Gastrocnemius medialis (tissue), 4 donors: ENCODE data around the gene UNC5A.

Experiments used
- POLR2A ChIP-seq, 2 donors: fragments of 450-650 bp; IDR thresholded peaks; one replicate each; pipeline ENCODE4 v1.6.1; 2017; ENCODE audit warnings: antibody characterized with exemption in 2 of 2, mild to moderate bottlenecking in 2 of 2, moderate library complexity in 2 of 2
- TF ChIP-seq, protein P1 (sequence below), 5 experiments: fragments of 450-650 bp in 3 of 5; fragments of 200-600 bp in 2 of 5; sonication (generic) in 2 of 5; IDR thresholded peaks in 4 of 5; conservative IDR thresholded peaks in 1 of 5; 1 replicate in 4 of 5; 2 replicates in 1 of 5; pipeline ENCODE4 v1.5.1; 2016 to 2019; ENCODE audit warnings: antibody characterized with exemption in 5 of 5, mild to moderate bottlenecking in 3 of 5, moderate library complexity in 3 of 5

DNA sequence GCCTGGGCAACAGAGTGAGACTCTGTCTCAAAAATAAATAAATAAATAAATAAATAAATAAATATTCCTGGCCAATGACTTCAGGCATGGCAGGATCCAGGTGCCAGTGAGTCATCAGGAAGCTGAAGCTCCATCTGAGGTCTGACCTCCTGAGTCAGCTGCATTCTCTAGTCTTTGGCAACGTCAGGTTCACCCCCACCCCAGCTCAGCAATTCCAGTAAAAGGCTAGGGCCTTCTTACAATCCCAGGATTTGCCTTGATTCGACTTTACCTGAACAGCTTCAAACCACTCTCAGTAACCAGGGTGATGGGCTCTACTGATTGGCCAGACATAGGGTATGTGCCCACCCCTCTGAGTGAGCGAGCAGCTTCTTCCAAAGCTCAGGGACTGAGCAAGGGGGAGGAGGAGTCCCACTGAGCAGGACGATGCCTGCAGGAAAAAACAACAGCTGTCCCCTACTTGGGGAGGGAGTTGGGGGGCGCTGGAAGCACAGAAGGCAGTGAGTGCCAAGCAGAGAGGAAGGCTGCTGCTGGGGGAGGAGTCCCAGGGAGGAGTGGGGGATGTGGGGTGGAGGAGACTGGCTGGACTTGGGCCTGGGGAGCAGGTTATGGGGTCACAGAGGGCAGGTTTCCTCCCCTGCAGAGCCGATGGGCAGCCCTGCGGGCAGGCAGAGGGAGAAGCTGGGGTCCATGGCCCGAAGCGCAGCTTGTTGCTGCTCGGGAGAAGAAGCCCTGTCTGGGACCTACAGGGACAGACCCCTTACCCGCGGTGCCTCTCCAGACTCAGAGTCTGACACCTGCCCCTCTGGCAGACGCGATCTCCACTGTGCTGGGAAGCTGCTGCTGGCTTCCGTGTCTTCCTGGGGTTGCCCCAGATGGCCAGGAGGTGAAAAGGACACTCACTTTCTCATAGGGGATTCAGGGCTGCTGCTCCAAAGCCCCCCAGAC lies 25.9 kb upstream of the UNC5A start:
- TF ChIP-seq, protein P1, sequence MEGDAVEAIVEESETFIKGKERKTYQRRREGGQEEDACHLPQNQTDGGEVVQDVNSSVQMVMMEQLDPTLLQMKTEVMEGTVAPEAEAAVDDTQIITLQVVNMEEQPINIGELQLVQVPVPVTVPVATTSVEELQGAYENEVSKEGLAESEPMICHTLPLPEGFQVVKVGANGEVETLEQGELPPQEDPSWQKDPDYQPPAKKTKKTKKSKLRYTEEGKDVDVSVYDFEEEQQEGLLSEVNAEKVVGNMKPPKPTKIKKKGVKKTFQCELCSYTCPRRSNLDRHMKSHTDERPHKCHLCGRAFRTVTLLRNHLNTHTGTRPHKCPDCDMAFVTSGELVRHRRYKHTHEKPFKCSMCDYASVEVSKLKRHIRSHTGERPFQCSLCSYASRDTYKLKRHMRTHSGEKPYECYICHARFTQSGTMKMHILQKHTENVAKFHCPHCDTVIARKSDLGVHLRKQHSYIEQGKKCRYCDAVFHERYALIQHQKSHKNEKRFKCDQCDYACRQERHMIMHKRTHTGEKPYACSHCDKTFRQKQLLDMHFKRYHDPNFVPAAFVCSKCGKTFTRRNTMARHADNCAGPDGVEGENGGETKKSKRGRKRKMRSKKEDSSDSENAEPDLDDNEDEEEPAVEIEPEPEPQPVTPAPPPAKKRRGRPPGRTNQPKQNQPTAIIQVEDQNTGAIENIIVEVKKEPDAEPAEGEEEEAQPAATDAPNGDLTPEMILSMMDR (IDR thresholded peaks at IDR 0.05 in 4 of 5, conservative IDR thresholded peaks at IDR 0.05 in 1 of 5) = no peak
- TF ChIP-seq POLR2A (IDR thresholded peaks at IDR 0.05) = no peak
